GM12801 (cell line): Measurements from ENCODE around the gene LDLRAD4.

ENCODE experiments used
- TF ChIP-seq, protein P1 (sequence below): IDR thresholded peaks from one replicate; pipeline ENCODE4 v1.5.1; 2011; ENCODE audit warnings: control low read depth; ENCODE audit not compliant: insufficient read length; ENCODE audit errors: extremely low read depth

The LDLRAD4 gene

GRCh38 chr18:13186687-13187086 is 31.9 kb upstream of the LDLRAD4 start:
- TF ChIP-seq, protein P1, sequence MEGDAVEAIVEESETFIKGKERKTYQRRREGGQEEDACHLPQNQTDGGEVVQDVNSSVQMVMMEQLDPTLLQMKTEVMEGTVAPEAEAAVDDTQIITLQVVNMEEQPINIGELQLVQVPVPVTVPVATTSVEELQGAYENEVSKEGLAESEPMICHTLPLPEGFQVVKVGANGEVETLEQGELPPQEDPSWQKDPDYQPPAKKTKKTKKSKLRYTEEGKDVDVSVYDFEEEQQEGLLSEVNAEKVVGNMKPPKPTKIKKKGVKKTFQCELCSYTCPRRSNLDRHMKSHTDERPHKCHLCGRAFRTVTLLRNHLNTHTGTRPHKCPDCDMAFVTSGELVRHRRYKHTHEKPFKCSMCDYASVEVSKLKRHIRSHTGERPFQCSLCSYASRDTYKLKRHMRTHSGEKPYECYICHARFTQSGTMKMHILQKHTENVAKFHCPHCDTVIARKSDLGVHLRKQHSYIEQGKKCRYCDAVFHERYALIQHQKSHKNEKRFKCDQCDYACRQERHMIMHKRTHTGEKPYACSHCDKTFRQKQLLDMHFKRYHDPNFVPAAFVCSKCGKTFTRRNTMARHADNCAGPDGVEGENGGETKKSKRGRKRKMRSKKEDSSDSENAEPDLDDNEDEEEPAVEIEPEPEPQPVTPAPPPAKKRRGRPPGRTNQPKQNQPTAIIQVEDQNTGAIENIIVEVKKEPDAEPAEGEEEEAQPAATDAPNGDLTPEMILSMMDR = no peak

GRCh38 chr18:13187498-13187897 is 31.1 kb upstream of the LDLRAD4 start:
- TF ChIP-seq, protein P1 = no peak

DNA sequence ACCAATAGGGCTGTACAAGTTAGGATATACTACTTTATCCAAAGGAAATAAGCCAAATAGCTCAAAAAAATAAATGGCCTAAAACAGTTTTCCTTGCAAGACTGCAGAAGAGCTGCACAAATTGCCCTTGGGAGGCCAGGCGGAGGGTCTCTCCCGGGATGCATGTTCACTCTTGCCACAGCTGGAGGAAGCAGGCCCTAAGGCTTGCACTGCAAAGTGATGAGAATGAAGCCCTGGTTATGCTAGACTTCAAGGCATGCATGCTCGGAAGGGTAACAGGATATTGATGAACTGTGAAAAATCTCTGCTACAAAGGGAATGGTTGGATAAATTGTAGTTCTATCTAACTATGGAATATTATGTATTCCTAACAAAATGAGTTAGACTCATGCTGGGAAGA is 27.5 kb upstream of the LDLRAD4 start:
- TF ChIP-seq, protein P1 = no peak

- TF ChIP-seq, protein P1 = no peak
Measured at GRCh38 chr18:13191779-13192178, 26.8 kb upstream of the LDLRAD4 start.

GRCh38 chr18:13192970-13193369 is 25.6 kb upstream of the LDLRAD4 start:
- TF ChIP-seq, protein P1 = no peak

DNA sequence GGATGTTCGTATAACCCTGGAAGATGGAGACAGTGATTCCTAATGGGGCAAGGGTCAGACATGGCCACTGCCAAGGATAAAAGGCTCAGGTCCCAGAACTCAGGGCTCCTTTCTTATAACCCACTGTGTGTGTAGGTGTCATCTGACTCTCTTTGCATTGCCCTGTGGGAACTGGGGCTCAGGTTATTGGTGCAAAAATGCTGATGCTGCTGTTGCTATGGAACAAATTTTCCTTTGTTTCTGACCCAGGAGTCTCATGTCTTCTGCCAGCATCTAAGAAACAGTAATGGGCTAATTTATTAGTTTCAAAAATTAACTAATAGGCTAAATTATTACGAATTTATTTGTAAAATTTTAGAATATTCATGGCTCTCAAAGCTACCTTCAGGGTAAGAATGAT is 24.3 kb upstream of the LDLRAD4 start:
- TF ChIP-seq, protein P1 = no peak

- TF ChIP-seq, protein P1 = no peak
Measured at GRCh38 chr18:13198701-13199100, 19.9 kb upstream of the LDLRAD4 start.

DNA sequence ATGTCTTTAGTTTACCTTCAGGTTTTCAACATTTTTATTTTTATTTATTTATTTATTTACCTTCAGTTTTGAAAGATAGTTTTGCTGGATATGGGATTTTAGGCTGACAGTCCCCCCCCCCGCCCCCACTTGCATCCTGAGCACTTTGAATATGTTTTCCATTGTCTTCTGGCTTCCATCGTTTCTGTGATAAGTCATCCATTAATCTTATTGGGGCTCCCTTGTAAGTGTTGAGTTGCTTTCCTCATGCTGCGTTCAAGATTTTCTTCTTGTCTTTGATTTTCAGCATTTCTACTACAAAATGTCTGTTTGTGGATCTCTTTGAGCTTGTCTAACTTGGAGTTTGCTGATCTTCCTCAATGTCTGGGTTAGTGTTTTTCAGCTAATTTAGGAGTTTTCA is 19.4 kb upstream of the LDLRAD4 start:
- TF ChIP-seq, protein P1 = no peak
